ENCODE data around the gene C11orf97.
"Not testable (repeated sequence)": the region's sequence is repeated elsewhere in the genome, so short reads cannot be mapped to it uniquely, and the experiment has no call there.

The C11orf97 gene

GRCh38 chr11:94558468-94558867, 46.2 kb downstream of the C11orf97 start:
- no peak for DNase-seq

- no peak for DNase-seq
These were observed 46.7 kb downstream of the C11orf97 start for GRCh38 chr11:94558932-94559331.

GRCh38 chr11:94559361-94559760, 47.1 kb downstream of the C11orf97 start:
- DNase-seq = no peak

GRCh38 chr11:94560834-94561233, 48.6 kb downstream of the C11orf97 start:
- no peak for DNase-seq

- no peak for DNase-seq
These were observed 51.1 kb downstream of the C11orf97 start for GRCh38 chr11:94563176-94563847.

GRCh38 chr11:94563848-94564467, 51.7 kb downstream of the C11orf97 start:
- DNase-seq = no peak

GRCh38 chr11:94567181-94567670, 55.0 kb downstream of the C11orf97 start, which contains the start of gene PIWIL4:
Gene PIWIL4 (plus strand): TSS chr11:94567368. CDS start chr11:94567519, 151 bp downstream.
- DNase-seq = no peak

- no peak for DNase-seq
These were observed 55.9 kb downstream of the C11orf97 start for GRCh38 chr11:94568200-94568599.

GRCh38 chr11:94568717-94569116, 56.5 kb downstream of the C11orf97 start:
- DNase-seq = no peak

GRCh38 chr11:94572975-94573374, 60.7 kb downstream of the C11orf97 start:
- DNase-seq = not testable (repeated sequence)

- no peak for DNase-seq
These were observed 62.1 kb downstream of the C11orf97 start for GRCh38 chr11:94574193-94574961.

- DNase-seq = no peak
These were observed 64.0 kb downstream of the C11orf97 start for GRCh38 chr11:94576306-94576705.

- DNase-seq = no peak
These were observed 65.6 kb downstream of the C11orf97 start for GRCh38 chr11:94577841-94578240.
